ENCODE measurements around the gene MCF2. TPM values are rescaled to one million over a fixed set of nuclear protein-coding genes. Genes with fewer than 3 reads are reported as not detected.

MCF2 gene
- total RNA-seq, 1 donor from 2014 or later = 0.75 TPM

GRCh38 chrX:139736151-139736550 is 28.2 kb upstream of the MCF2 start:
- intact Hi-C loops (cut with micrococcal nuclease) = no loop called here
- no peak for ATAC-seq (ENCODE audit: low read depth)
- Mint-ChIP-seq H3K27me3 (no peaks in the 10 kb centered on the region), H3K4me3 (no peak overlapping the region), H3K4me1 (no peaks in the 10 kb centered on the region), H3K36me3 (ENCODE audit: low read depth) (peaks cover 48% of the 10 kb centered on the region), H3K9me3 (no peaks in the 10 kb centered on the region), H3K27ac (no peak overlapping the region)
- TF ChIP-seq, protein P1, sequence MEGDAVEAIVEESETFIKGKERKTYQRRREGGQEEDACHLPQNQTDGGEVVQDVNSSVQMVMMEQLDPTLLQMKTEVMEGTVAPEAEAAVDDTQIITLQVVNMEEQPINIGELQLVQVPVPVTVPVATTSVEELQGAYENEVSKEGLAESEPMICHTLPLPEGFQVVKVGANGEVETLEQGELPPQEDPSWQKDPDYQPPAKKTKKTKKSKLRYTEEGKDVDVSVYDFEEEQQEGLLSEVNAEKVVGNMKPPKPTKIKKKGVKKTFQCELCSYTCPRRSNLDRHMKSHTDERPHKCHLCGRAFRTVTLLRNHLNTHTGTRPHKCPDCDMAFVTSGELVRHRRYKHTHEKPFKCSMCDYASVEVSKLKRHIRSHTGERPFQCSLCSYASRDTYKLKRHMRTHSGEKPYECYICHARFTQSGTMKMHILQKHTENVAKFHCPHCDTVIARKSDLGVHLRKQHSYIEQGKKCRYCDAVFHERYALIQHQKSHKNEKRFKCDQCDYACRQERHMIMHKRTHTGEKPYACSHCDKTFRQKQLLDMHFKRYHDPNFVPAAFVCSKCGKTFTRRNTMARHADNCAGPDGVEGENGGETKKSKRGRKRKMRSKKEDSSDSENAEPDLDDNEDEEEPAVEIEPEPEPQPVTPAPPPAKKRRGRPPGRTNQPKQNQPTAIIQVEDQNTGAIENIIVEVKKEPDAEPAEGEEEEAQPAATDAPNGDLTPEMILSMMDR (IDR thresholded peaks at IDR 0.05) = no peak
- POLR2A ChIA-PET = no interaction called here
- DNase-seq = no peak
- CTCF ChIA-PET = no interaction called here

- ATAC-seq (ENCODE audit: low read depth) (no peak), DNase-seq (no peak)
- no peaks in the 10 kb centered on the region for H3K4me1 Mint-ChIP-seq
- H3K9me3 Mint-ChIP-seq = no peaks in the 10 kb centered on the region
- peaks cover 44% of the 10 kb centered on the region for H3K36me3 Mint-ChIP-seq (ENCODE audit: low read depth)
- no peak overlapping the region for H3K27ac Mint-ChIP-seq
- TF ChIP-seq, protein P1 (IDR thresholded peaks at IDR 0.05) = no peak
- ChIA-PET POLR2A (no interaction called here), CTCF (no interaction called here)
- intact Hi-C loops (cut with micrococcal nuclease) = no loop called here
- no peak overlapping the region for H3K4me3 Mint-ChIP-seq
- H3K27me3 Mint-ChIP-seq = no peaks in the 10 kb centered on the region
These were observed 27.0 kb upstream of the MCF2 start for GRCh38 chrX:139734996-139735395.

- H3K4me1 Mint-ChIP-seq = peaks cover 9% of the 10 kb centered on the region
- POLR2A ChIA-PET = no interaction called here
- H3K27ac Mint-ChIP-seq = no peak overlapping the region
- CTCF ChIA-PET = no interaction called here
- ATAC-seq (ENCODE audit: low read depth) (no peak), DNase-seq (no peak)
- no peaks in the 10 kb centered on the region for H3K9me3 Mint-ChIP-seq
- H3K27me3 Mint-ChIP-seq = no peaks in the 10 kb centered on the region
- H3K4me3 Mint-ChIP-seq = no peak overlapping the region
- H3K36me3 Mint-ChIP-seq (ENCODE audit: low read depth) = peaks cover 17% of the 10 kb centered on the region
- TF ChIP-seq, protein P1 (IDR thresholded peaks at IDR 0.05) = no peak
- intact Hi-C loops (cut with micrococcal nuclease) = no loop called here
These were observed 17.8 kb upstream of the MCF2 start for GRCh38 chrX:139725720-139726119.

DNA sequence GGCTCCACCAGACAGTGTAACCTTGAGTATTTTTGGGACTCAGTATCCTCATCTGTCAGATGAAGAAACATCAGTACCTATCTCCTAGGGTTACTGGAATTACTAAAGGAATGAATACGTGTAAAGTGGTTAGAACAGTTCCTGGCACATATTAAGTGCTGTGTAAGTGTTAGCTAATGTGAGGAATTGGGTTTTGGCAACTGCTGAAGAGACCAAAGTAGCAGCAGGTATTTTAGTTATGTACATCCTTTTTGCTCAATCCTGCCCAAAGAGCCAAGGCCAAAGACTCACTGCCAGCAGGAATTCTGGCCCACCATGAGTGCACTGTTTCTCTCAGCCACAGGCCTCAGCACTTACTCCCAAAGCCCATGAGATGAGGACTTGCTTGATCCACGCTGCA is 16.7 kb upstream of the MCF2 start:
- H3K9me3 Mint-ChIP-seq = no peaks in the 10 kb centered on the region

DNA sequence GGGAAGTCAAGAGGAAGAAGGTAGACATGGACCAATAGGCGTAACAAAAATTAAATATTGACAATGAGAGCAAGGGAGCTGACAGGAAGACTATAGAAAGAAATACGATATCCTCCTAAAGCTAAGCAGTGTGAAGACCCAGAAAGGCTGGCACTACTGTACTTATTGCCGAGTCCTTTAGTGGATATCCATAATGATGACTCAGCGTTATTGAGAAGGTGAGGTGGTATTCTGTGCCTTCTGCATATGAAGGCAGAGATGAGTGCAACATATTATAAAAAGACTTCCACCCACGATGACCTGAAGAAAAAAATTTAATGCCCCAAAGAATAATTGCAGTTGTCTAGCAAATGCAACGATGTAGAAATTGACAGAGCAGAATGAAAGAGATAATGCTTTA is 13.0 kb upstream of the MCF2 start:
- ChIA-PET CTCF (no interaction called here), POLR2A (no interaction called here)
- Mint-ChIP-seq H3K27ac (no peak overlapping the region), H3K4me1 (peaks cover 9% of the 10 kb centered on the region), H3K36me3 (ENCODE audit: low read depth) (peaks cover 1% of the 10 kb centered on the region), H3K9me3 (no peaks in the 10 kb centered on the region), H3K27me3 (no peaks in the 10 kb centered on the region), H3K4me3 (no peak overlapping the region)
- intact Hi-C loops (cut with micrococcal nuclease) = no loop called here
- TF ChIP-seq, protein P1 (IDR thresholded peaks at IDR 0.05) = no peak
- DNase-seq (no peak), ATAC-seq (ENCODE audit: low read depth) (no peak)

More for the DNA sequence above, 16.7 kb upstream of the MCF2 start:
- CTCF ChIA-PET = no interaction called here
- TF ChIP-seq, protein P1 (IDR thresholded peaks at IDR 0.05) = no peak
- Mint-ChIP-seq H3K27me3 (no peaks in the 10 kb centered on the region), H3K4me1 (peaks cover 9% of the 10 kb centered on the region), H3K27ac (no peak overlapping the region), H3K36me3 (ENCODE audit: low read depth) (peaks cover 12% of the 10 kb centered on the region), H3K4me3 (no peak overlapping the region)
- intact Hi-C loops (cut with micrococcal nuclease) = no loop called here
- POLR2A ChIA-PET = no interaction called here
- DNase-seq (no peak), ATAC-seq (ENCODE audit: low read depth) (no peak)

Measured in activated B cell treated with CpG ODN at 0.5 μM for 24 hours (primary cell).